MCF 10A (cell line): Measurements from ENCODE around the gene PGBD5. TPM values are rescaled to one million over a fixed set of nuclear protein-coding genes. Genes with fewer than 3 reads are reported as not detected.

Experiments used
- BruUV-seq: library from RNA; stranded (reverse); fragments of 400-500 nt; replicated peaks from 2 replicates; lab custom pipeline; 2021; lab: Mats Ljungman, UMichigan
- CTCF ChIA-PET: fragments of 300-600 bp; sonication (Branson Sonifier 250); formaldehyde crosslinking; extraction: SDS; loops from one replicate; lab custom pipeline; 2021; ENCODE audit warnings: antibody characterized with exemption, inconsistent platforms; lab: Yijun Ruan, JAX
- POLR2A ChIA-PET: fragments of 300-600, 350-650 bp; sonication (Branson Sonifier 250); formaldehyde crosslinking; extraction: SDS; loops from one replicate; lab custom pipeline; 2020; ENCODE audit warnings: antibody characterized with exemption, inconsistent platforms; lab: Yijun Ruan, JAX
- DNase-seq: peaks from one replicate; pipeline ENCODE4 v3.0.0-alpha.2; 2018; ENCODE audit not compliant: unreplicated experiment
- H3K27ac Mint-ChIP-seq: one replicate; pipeline ENCODE4 v1.8.0; 2022; ENCODE audit warnings: mild to moderate bottlenecking, low read depth, mixed read lengths; ENCODE audit not compliant: unreplicated experiment
- H3K27me3 Mint-ChIP-seq: one replicate; pipeline ENCODE4 v1.8.0; 2022; ENCODE audit warnings: mixed read lengths; ENCODE audit not compliant: insufficient read depth, unreplicated experiment
- H3K36me3 Mint-ChIP-seq: one replicate; pipeline ENCODE4 v1.8.0; 2022; ENCODE audit warnings: mild to moderate bottlenecking, moderate library complexity, mixed read lengths; ENCODE audit not compliant: insufficient read depth, unreplicated experiment
- H3K4me1 Mint-ChIP-seq: one replicate; pipeline ENCODE4 v1.8.0; 2022; ENCODE audit warnings: mixed read lengths; ENCODE audit not compliant: insufficient read depth, unreplicated experiment
- H3K4me3 Mint-ChIP-seq: one replicate; pipeline ENCODE4 v1.8.0; 2022; ENCODE audit warnings: mild to moderate bottlenecking, moderate library complexity, mixed read lengths; ENCODE audit not compliant: unreplicated experiment
- H3K9me3 Mint-ChIP-seq: one replicate; pipeline ENCODE4 v1.8.0; 2022; ENCODE audit warnings: mixed read lengths; ENCODE audit not compliant: unreplicated experiment
- intact Hi-C: fragments of 100-400 bp; cut with micrococcal nuclease; formaldehyde crosslinking; loops from 2 replicates; pipeline ENCODE4 v1.14.1; 2022
- total RNA-seq: library from RNA; stranded (reverse); gene quantifications from 2 replicates; pipeline ENCODE4 v1.2.3, GENCODE V29; 2022
- TF ChIP-seq, protein P1 (sequence below): fragments of 200-600 bp; IDR thresholded peaks from one replicate; pipeline ENCODE4 v1.8.0; 2022; ENCODE audit warnings: antibody characterized with exemption, mild to moderate bottlenecking; ENCODE audit not compliant: unreplicated experiment

PGBD5 gene
- total RNA-seq, 1 experiment from 2014 or later: 1.2 TPM

- POLR2A ChIA-PET: interaction anchor here (0.7 kb wide), 1 partner anchor 21 kb away, joined by 3 read pairs; no protein-coding TSS in a partner anchor
- H3K9me3 Mint-ChIP-seq: no peaks in the 10 kb centered on the region
- H3K36me3 Mint-ChIP-seq: peaks cover 46% of the 10 kb centered on the region
- intact Hi-C loops: no loop called here
- H3K27ac Mint-ChIP-seq: no peak overlapping the region
- H3K4me3 Mint-ChIP-seq: no peak overlapping the region
- H3K27me3 Mint-ChIP-seq: no peaks in the 10 kb centered on the region
- CTCF ChIA-PET: interaction anchor here (0.7 to 3.6 kb wide), 11 partner anchors 12 to 977 kb away, joined by 3 to 16 read pairs (median 4); no protein-coding TSS in a partner anchor
- BruUV-seq: no TSS peak
- no peaks in the 10 kb centered on the region for H3K4me1 Mint-ChIP-seq
- TF ChIP-seq, protein P1, sequence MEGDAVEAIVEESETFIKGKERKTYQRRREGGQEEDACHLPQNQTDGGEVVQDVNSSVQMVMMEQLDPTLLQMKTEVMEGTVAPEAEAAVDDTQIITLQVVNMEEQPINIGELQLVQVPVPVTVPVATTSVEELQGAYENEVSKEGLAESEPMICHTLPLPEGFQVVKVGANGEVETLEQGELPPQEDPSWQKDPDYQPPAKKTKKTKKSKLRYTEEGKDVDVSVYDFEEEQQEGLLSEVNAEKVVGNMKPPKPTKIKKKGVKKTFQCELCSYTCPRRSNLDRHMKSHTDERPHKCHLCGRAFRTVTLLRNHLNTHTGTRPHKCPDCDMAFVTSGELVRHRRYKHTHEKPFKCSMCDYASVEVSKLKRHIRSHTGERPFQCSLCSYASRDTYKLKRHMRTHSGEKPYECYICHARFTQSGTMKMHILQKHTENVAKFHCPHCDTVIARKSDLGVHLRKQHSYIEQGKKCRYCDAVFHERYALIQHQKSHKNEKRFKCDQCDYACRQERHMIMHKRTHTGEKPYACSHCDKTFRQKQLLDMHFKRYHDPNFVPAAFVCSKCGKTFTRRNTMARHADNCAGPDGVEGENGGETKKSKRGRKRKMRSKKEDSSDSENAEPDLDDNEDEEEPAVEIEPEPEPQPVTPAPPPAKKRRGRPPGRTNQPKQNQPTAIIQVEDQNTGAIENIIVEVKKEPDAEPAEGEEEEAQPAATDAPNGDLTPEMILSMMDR: no peak
- no peak for DNase-seq
Observed at GRCh38 chr1:230270185-230270558, 156.0 kb downstream of the PGBD5 start.

- BruUV-seq: no TSS peak
- TF ChIP-seq, protein P1: peak; percentile 87
- no peaks in the 10 kb centered on the region for H3K9me3 Mint-ChIP-seq
- no peaks in the 10 kb centered on the region for H3K27me3 Mint-ChIP-seq
- no peak overlapping the region for H3K4me3 Mint-ChIP-seq
- peak; percentile 81 for DNase-seq
- H3K36me3 Mint-ChIP-seq: peaks cover 62% of the 10 kb centered on the region
- CTCF ChIA-PET: interaction anchor here (0.6 to 2.5 kb wide), 10 partner anchors 8 to 607 kb away, joined by 3 to 12 read pairs (median 3); no protein-coding TSS in a partner anchor
- no peaks in the 10 kb centered on the region for H3K4me1 Mint-ChIP-seq
- intact Hi-C loops: loop anchor here (1.0 to 2.0 kb wide), 4 partner anchors 164 to 607 kb away; partner anchors contain the start of gene GALNT2
- POLR2A ChIA-PET: interaction anchor here (0.8 kb wide), 1 partner anchor 39 kb away, joined by 3 read pairs; no protein-coding TSS in a partner anchor
- H3K27ac Mint-ChIP-seq: no peak overlapping the region
Observed at GRCh38 chr1:230268371-230269170, 157.6 kb downstream of the PGBD5 start.

- H3K27me3 Mint-ChIP-seq: no peaks in the 10 kb centered on the region
- no peak overlapping the region for H3K4me3 Mint-ChIP-seq
- POLR2A ChIA-PET: interaction anchor here (1.0 to 1.2 kb wide), 2 partner anchors 11 to 180 kb away, joined by 3 to 4 read pairs; no protein-coding TSS in a partner anchor
- no peak overlapping the region for H3K27ac Mint-ChIP-seq
- CTCF ChIA-PET: interaction anchor here (0.8 to 2.5 kb wide), 9 partner anchors 9 to 621 kb away, joined by 3 to 12 read pairs (median 4); no protein-coding TSS in a partner anchor
- intact Hi-C loops: loop anchor here (2.0 kb wide), 2 partner anchors 163 to 201 kb away; partner anchors contain the start of gene GALNT2
- H3K36me3 Mint-ChIP-seq: peaks cover 71% of the 10 kb centered on the region
- TF ChIP-seq, protein P1: no peak
- no TSS peak for BruUV-seq
- no peaks in the 10 kb centered on the region for H3K4me1 Mint-ChIP-seq
- no peak for DNase-seq
- no peaks in the 10 kb centered on the region for H3K9me3 Mint-ChIP-seq
Observed at GRCh38 chr1:230267338-230268065, 158.6 kb downstream of the PGBD5 start.
